ENCODE data around the gene KRT28. TPM values are rescaled to one million over a fixed set of nuclear protein-coding genes. Genes with fewer than 3 reads are reported as not detected.

The KRT28 gene
- total and polyA plus RNA-seq, 2 of the 8 experiments (the other 6 are each of a cell fraction or from before 2014, with no cell fraction given): not detected

- Histone ChIP-seq H3K56ac (replicated peaks; ENCODE audit: insufficient read length, low read depth, low read length) (no peak overlapping the region), H2AFZ (ENCODE audit: low read length) (no peak overlapping the region), H4K20me1 (replicated peaks in 1 of 2; ENCODE audit: control insufficient read depth in 1 of 2, insufficient read depth in 2 of 2, low read length in 2 of 2) (no peaks in the 10 kb centered on the region), H2AK5ac (ENCODE audit: low read depth, low read length) (no peak overlapping the region), H3K4me3 (ENCODE audit: extremely low read depth in 1 of 4, insufficient read depth in 2 of 4, low read depth in 3 of 4, low read length in 4 of 4) (no peak overlapping the region), H3K4ac (replicated peaks; ENCODE audit: insufficient read length, low read depth, low read length) (no peak overlapping the region), H4K91ac (replicated peaks; ENCODE audit: insufficient read length, low read length) (no peak overlapping the region), H3K27me3 (replicated peaks in 1 of 4; ENCODE audit: control insufficient read depth in 3 of 4, extremely low read depth in 1 of 4, insufficient read depth in 3 of 4, low read length in 3 of 4) (no peaks in the 10 kb centered on the region), H2BK20ac (ENCODE audit: low read length) (no peak overlapping the region), H3K79me2 (ENCODE audit: control insufficient read depth in 1 of 2, insufficient read depth in 2 of 2, low read length in 2 of 2) (no peaks in the 10 kb centered on the region), H2BK15ac (ENCODE audit: low read length) (no peak overlapping the region), H3K4me1 (replicated peaks in 1 of 4; ENCODE audit: control insufficient read depth in 3 of 4, insufficient read depth in 4 of 4, low read length in 3 of 4) (no peaks in the 10 kb centered on the region), H3K36me3 (ENCODE audit: control insufficient read depth in 2 of 4, insufficient read depth in 4 of 4, low read length in 3 of 4) (no peaks in the 10 kb centered on the region), H3K4me2 (ENCODE audit: insufficient read depth in 1 of 2, low read depth in 2 of 2, low read length in 2 of 2) (no peak overlapping the region), H3K14ac (ENCODE audit: insufficient read length) (no peak overlapping the region), H3K9me3 (ENCODE audit: insufficient read depth in 2 of 2, low read depth in 1 of 2, low read length in 1 of 2) (no peaks in the 10 kb centered on the region), H4K5ac (ENCODE audit: insufficient read length, low read depth, low read length) (no peak overlapping the region), H2BK12ac (ENCODE audit: low read depth, low read length) (no peak overlapping the region), H4K8ac (ENCODE audit: extremely low read depth, insufficient read depth, low read length) (no peak overlapping the region), H3K18ac (ENCODE audit: extremely low read depth, low read length) (no peak overlapping the region), H2BK5ac (ENCODE audit: low read depth, low read length) (no peak overlapping the region), H3K23ac (ENCODE audit: insufficient read length) (no peak overlapping the region), H3K79me1 (ENCODE audit: low read depth, low read length) (no peaks in the 10 kb centered on the region), H2BK120ac (replicated peaks; ENCODE audit: low read depth, low read length) (no peak overlapping the region), H3K9ac (replicated peaks in 1 of 4; ENCODE audit: extremely low read depth in 1 of 4, low read depth in 3 of 4, low read length in 3 of 4) (no peak overlapping the region), H3K27ac (ENCODE audit: low read depth, low read length) (no peak overlapping the region), H3K23me2 (ENCODE audit: low read depth, low read length) (no peaks in the 10 kb centered on the region)
- POLR2A ChIA-PET (ENCODE audit: partially characterized antibody): no interaction called here
- TF ChIP-seq ATF3 (IDR thresholded peaks at IDR 0.05; ENCODE audit: insufficient read depth, low read depth, low read length) (no peak), SRF (IDR thresholded peaks at IDR 0.05; ENCODE audit: low read depth, low read length) (no peak), RAD21 (IDR thresholded peaks at IDR 0.05 in 1 of 2, conservative IDR thresholded peaks at IDR 0.05 in 1 of 2; ENCODE audit: low read depth in 2 of 2, low read length in 2 of 2) (peak in 1 of 2 experiments; percentile 25; a peak in 2 of 4 replicates)
- TF ChIP-seq, protein P1, sequence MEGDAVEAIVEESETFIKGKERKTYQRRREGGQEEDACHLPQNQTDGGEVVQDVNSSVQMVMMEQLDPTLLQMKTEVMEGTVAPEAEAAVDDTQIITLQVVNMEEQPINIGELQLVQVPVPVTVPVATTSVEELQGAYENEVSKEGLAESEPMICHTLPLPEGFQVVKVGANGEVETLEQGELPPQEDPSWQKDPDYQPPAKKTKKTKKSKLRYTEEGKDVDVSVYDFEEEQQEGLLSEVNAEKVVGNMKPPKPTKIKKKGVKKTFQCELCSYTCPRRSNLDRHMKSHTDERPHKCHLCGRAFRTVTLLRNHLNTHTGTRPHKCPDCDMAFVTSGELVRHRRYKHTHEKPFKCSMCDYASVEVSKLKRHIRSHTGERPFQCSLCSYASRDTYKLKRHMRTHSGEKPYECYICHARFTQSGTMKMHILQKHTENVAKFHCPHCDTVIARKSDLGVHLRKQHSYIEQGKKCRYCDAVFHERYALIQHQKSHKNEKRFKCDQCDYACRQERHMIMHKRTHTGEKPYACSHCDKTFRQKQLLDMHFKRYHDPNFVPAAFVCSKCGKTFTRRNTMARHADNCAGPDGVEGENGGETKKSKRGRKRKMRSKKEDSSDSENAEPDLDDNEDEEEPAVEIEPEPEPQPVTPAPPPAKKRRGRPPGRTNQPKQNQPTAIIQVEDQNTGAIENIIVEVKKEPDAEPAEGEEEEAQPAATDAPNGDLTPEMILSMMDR (IDR thresholded peaks at IDR 0.05; ENCODE audit: control extremely low read depth in 1 of 3, insufficient read depth in 1 of 3, low read depth in 1 of 3, low read length in 3 of 3): peak in 2 of 3 experiments; percentile 0 to 23; a peak in 2 of 4 replicates
- 90% methylated on average over 27 of the region's 27 CpGs; no CpG with 5 or more reads in 1 of the 2 experiments for WGBS, 2 experiments (ENCODE audit: extremely low coverage in 1 of 2, insufficient coverage in 1 of 2, insufficient read length in 1 of 2, insufficient replicate concordance in 2 of 2, low coverage in 1 of 2, low lambda C conversion rate in 2 of 2, missing lambda C conversion rate in 1 of 2)
- FAIRE-seq: no peak
- CTCF ChIA-PET (ENCODE audit: partially characterized antibody): interaction anchor here (0.7 to 2.4 kb wide), 4 partner anchors 9 to 182 kb away, joined by 3 to 10 read pairs (median 3); no protein-coding TSS in a partner anchor
- no peak for DNase-seq (ENCODE audit: low read depth in 1 of 2, low spot score in 2 of 2)
Measured at GRCh38 chr17:40796846-40797245, 2.9 kb downstream of the KRT28 start.
